RWPE2 (cell line): ENCODE measurements around the gene PAK6.

Experiments
- ATAC-seq: fragments of 200-7000 bp; cut with Tn5 transposase; 3 replicates; pipeline ENCODE4 v1.9.1; 2021; ENCODE audit warnings: low read depth
- DNase-seq: peaks from one replicate; pipeline ENCODE4 v3.0.0-alpha.2; 2020; ENCODE audit warnings: low spot score
- H3K27ac ChIP-seq: fragments of 450-650 bp; 2 replicates; pipeline ENCODE4 v1.5.1; 2017; ENCODE audit warnings: mild to moderate bottlenecking; ENCODE audit not compliant: poor library complexity, severe bottlenecking
- H3K27me3 ChIP-seq: fragments of 250-450 bp; sonication (Bioruptor Pico); 2 replicates; pipeline ENCODE4 v1.5.1; 2021; ENCODE audit warnings: mild to moderate bottlenecking, moderate library complexity; ENCODE audit not compliant: insufficient read depth, poor library complexity, severe bottlenecking
- H3K36me3 ChIP-seq: fragments of 250-450 bp; sonication (Bioruptor Pico); 2 replicates; pipeline ENCODE4 v1.5.1; 2020; ENCODE audit warnings: low read depth, mild to moderate bottlenecking, moderate library complexity
- H3K4me1 ChIP-seq: fragments of 250-450 bp; sonication (Bioruptor Pico); 2 replicates; pipeline ENCODE4 v1.5.1; 2021; ENCODE audit warnings: mild to moderate bottlenecking, moderate library complexity; ENCODE audit not compliant: insufficient read depth, poor library complexity, severe bottlenecking
- H3K4me3 ChIP-seq: fragments of 250-450 bp; sonication (Bioruptor Pico); 2 replicates; pipeline ENCODE4 v1.5.1; 2021; ENCODE audit warnings: mild to moderate bottlenecking, moderate library complexity; ENCODE audit not compliant: severe bottlenecking
- H3K9me3 ChIP-seq: fragments of 250-450 bp; sonication (Bioruptor Pico); 2 replicates; pipeline ENCODE4 v1.5.1; 2021; ENCODE audit warnings: mild to moderate bottlenecking, moderate library complexity; ENCODE audit not compliant: severe bottlenecking
- TF ChIP-seq, protein P1 (sequence below): fragments of 450-650 bp; IDR thresholded peaks from one replicate; pipeline ENCODE4 v1.5.1; 2017; ENCODE audit warnings: mild to moderate bottlenecking, moderate library complexity; ENCODE audit not compliant: poor library complexity, severe bottlenecking

PAK6 gene

DNA sequence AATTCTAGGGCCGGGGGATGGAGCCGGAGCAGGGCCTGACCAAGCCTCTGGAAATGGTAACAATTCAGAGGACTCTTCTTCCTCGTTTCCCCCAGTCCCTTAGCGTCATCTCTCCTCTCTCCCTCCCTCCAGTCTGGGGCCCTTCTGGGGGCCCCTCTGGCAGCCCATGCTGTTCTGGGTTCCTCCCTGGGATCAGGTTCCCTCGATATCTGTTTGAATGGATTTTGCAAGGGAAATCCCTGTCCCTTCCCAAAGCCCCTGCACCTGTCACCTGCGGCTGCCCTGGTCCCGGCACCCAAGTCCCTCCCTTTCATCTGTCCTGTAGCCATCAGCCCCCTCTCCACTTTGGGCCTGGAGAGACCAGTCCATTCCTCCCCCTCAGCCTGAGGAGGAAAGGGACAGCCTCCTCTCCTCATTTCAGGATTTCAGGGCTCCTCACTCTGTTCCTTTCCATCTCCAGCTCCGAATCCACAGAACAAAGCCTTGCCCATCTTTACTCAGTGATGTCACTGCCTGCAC is 70.5 kb downstream of the PAK6 start:
- peak; percentile 36 for DNase-seq
- TF ChIP-seq, protein P1, sequence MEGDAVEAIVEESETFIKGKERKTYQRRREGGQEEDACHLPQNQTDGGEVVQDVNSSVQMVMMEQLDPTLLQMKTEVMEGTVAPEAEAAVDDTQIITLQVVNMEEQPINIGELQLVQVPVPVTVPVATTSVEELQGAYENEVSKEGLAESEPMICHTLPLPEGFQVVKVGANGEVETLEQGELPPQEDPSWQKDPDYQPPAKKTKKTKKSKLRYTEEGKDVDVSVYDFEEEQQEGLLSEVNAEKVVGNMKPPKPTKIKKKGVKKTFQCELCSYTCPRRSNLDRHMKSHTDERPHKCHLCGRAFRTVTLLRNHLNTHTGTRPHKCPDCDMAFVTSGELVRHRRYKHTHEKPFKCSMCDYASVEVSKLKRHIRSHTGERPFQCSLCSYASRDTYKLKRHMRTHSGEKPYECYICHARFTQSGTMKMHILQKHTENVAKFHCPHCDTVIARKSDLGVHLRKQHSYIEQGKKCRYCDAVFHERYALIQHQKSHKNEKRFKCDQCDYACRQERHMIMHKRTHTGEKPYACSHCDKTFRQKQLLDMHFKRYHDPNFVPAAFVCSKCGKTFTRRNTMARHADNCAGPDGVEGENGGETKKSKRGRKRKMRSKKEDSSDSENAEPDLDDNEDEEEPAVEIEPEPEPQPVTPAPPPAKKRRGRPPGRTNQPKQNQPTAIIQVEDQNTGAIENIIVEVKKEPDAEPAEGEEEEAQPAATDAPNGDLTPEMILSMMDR: no peak
- H3K36me3 ChIP-seq: no peaks in the 10 kb centered on the region
- no peaks in the 10 kb centered on the region for H3K27me3 ChIP-seq
- H3K9me3 ChIP-seq: no peaks in the 10 kb centered on the region
- H3K4me1 ChIP-seq: peaks cover 12% of the 10 kb centered on the region
- no peak overlapping the region for H3K4me3 ChIP-seq
- ATAC-seq: no peak
- H3K27ac ChIP-seq: no peak overlapping the region

DNA sequence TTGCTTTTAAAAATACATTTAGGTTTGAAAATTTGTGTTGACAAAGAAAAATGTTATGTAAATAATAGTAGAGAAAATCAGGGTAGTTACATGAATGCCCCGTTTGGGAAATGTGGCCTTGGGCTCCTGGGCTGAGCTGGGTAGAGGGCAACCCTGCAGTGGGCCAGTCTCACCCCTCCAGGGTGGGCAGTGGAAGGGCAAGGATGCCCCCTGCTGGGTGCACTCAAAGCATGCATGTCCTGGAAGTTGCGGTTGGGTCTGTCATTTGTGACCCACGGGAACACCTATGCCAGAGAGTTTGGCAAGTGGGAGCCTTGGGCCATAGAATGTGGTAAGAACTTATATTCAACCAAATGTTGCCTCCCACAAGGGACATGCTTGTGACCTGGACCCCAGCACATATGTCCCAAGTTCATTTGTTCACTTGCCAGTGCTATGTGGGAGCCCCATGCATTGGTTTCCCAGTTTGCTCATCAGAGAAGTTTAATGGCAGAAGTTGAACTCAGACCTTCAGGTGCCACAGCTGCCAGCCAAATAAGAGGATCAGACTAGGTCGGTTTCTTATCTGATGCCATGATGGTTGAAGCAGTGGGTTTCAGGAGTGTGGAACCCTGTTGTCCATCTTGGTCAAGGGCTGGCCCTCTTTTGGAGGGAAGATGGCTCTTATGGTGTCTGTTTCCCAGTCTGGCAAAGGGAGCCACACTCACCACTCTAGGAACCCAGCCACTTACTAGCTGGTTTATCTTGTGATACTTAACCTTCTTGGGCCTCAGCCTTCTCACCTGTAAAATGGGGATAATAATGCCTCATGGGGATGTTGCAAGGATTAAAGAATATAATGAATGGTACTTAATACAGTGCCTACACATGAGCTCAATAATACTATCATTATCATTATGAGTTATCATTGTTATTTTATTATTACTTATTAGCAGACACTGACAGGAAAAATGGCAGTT is 71.4 kb downstream of the PAK6 start:
- Histone ChIP-seq H3K4me3 (no peak overlapping the region), H3K27me3 (no peaks in the 10 kb centered on the region), H3K36me3 (no peaks in the 10 kb centered on the region), H3K27ac (no peak overlapping the region), H3K9me3 (no peaks in the 10 kb centered on the region), H3K4me1 (peaks cover 20% of the 10 kb centered on the region)
- TF ChIP-seq, protein P1: peak; percentile 81
- ATAC-seq: no peak
- peak; percentile 57 for DNase-seq

DNA sequence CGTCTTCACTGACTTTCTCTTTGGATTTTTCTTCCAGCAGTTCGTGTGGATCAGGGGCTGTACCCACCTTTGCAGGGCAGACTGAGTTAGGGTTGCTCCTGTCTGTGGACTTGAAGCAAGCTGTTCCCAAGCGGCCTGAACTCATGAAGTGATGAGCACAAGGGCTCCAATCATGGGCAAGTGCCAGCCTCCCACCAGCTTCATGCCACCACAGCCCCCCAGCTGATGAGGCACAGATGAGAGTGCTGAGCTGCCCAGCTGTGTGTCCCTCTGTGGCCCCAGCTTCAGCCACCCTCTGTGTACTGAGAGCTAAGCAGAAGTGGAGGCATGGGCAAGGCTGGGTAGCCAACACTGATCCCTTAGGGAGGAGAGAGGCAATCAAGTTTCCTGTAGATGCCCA is 72.1 kb downstream of the PAK6 start:
- Histone ChIP-seq H3K4me3 (no peak overlapping the region), H3K27me3 (no peaks in the 10 kb centered on the region), H3K27ac (no peak overlapping the region), H3K4me1 (peaks cover 23% of the 10 kb centered on the region), H3K9me3 (no peaks in the 10 kb centered on the region), H3K36me3 (no peaks in the 10 kb centered on the region)
- ATAC-seq (no peak), DNase-seq (peak; percentile 56)
- TF ChIP-seq, protein P1: no peak

DNA sequence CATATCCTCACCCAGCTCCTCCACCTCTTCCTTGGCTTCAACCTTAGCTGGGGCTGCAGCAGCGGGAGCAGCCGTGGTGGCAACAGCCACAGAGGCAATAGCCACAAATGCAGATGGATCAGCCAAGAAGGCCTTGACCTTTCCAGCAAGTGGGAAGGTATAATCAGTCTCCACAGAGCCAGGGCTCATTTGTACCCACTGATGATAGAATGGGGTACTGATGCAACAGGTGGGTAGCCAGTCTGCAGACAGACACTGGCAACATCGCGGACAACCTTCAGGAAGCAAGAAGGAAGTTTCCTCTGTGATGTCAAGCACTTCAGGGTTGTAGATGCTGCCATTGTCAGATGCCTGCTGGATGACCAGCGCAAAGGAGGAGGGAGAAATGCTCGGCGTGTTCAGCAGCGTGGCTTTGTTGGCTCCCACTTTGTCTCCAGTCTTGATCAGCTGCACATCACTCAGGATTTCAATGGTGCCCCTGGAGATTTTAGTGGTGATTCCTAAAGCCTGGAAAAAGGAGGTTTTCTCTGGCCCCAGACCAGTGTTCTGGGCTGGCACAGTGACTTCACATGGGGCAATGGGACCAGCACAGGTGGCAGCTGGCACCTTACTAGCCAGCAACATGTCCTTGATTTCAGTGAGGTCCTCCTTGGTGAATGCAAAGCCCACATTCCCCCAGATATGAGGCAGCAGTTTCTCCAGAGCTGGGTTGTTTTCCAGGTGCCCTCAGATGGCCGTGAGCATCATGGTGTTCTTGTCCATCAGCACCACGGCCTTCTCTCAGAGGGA is 73.7 kb downstream of the PAK6 start:
- Histone ChIP-seq H3K36me3 (no peaks in the 10 kb centered on the region), H3K27me3 (no peaks in the 10 kb centered on the region), H3K4me3 (no peak overlapping the region), H3K27ac (no peak overlapping the region), H3K4me1 (peaks cover 23% of the 10 kb centered on the region), H3K9me3 (no peaks in the 10 kb centered on the region)
- ATAC-seq (no peak), DNase-seq (peak; percentile 43)
- TF ChIP-seq, protein P1: no peak
